Measurements from ENCODE around the gene CCT5. TPM values are rescaled to one million over a fixed set of nuclear protein-coding genes. Genes with fewer than 3 reads are reported as not detected.
A peak's percentile ranks its signal among the peaks of the same experiment; 100 is the strongest.

The CCT5 gene
- polyA plus RNA-seq, 2 donors = 81.7 to 186 TPM

- Histone ChIP-seq H3K4me3 (ENCODE audit: low read depth in 1 of 2, low read length in 2 of 2) (no peak overlapping the region), H3K9me3 (ENCODE audit: control insufficient read depth in 2 of 2, insufficient read depth in 1 of 2, low read depth in 1 of 2, low read length in 1 of 2) (no peaks in the 10 kb centered on the region), H3K4me1 (ENCODE audit: control insufficient read depth in 2 of 2, insufficient read depth in 2 of 2, low read length in 1 of 2) (peaks cover 2 to 3% of the 10 kb centered on the region in 2 donors), H3K27me3 (ENCODE audit: control insufficient read depth in 1 of 2, insufficient read depth in 2 of 2, low read length in 2 of 2) (no peaks in the 10 kb centered on the region), H3K27ac (ENCODE audit: low read depth in 2 of 2, low read length in 1 of 2) (no peak overlapping the region), H3K36me3 (ENCODE audit: control insufficient read depth in 2 of 2, insufficient read depth in 2 of 2, low read length in 1 of 2) (peaks cover 26 to 43% of the 10 kb centered on the region in 2 donors)
- 70 to 78% methylated on average over 8 of the region's 8 CpGs for WGBS, 2 donors
Measured at GRCh38 chr5:10257870-10258269, 7.8 kb downstream of the CCT5 start.

GRCh38 chr5:10259899-10260298 is 9.8 kb downstream of the CCT5 start:
- H3K9me3 ChIP-seq (ENCODE audit: control insufficient read depth in 2 of 2, insufficient read depth in 1 of 2, low read depth in 1 of 2, low read length in 1 of 2) = no peaks in the 10 kb centered on the region
- no peak overlapping the region for H3K27ac ChIP-seq (ENCODE audit: low read depth in 2 of 2, low read length in 1 of 2)
- no peak overlapping the region for H3K4me3 ChIP-seq (ENCODE audit: low read depth in 1 of 2, low read length in 2 of 2)
- peaks cover 26 to 47% of the 10 kb centered on the region in 2 donors for H3K36me3 ChIP-seq (ENCODE audit: control insufficient read depth in 2 of 2, insufficient read depth in 2 of 2, low read length in 1 of 2)
- H3K4me1 ChIP-seq (ENCODE audit: control insufficient read depth in 2 of 2, insufficient read depth in 2 of 2, low read length in 1 of 2) = no peaks in the 10 kb centered on the region
- no peaks in the 10 kb centered on the region for H3K27me3 ChIP-seq (ENCODE audit: control insufficient read depth in 1 of 2, insufficient read depth in 2 of 2, low read length in 2 of 2)
- WGBS, 2 donors = 91 to 94% methylated on average over 5 of the region's 5 CpGs

GRCh38 chr5:10261065-10261464 is 11.0 kb downstream of the CCT5 start:
- Histone ChIP-seq H3K27me3 (ENCODE audit: control insufficient read depth in 1 of 2, insufficient read depth in 2 of 2, low read length in 2 of 2) (no peaks in the 10 kb centered on the region), H3K4me3 (ENCODE audit: low read depth in 1 of 2, low read length in 2 of 2) (no peak overlapping the region), H3K27ac (ENCODE audit: low read depth in 2 of 2, low read length in 1 of 2) (no peak overlapping the region), H3K36me3 (ENCODE audit: control insufficient read depth in 2 of 2, insufficient read depth in 2 of 2, low read length in 1 of 2) (peaks cover 23 to 50% of the 10 kb centered on the region in 2 donors), H3K4me1 (ENCODE audit: control insufficient read depth in 2 of 2, insufficient read depth in 2 of 2, low read length in 1 of 2) (no peaks in the 10 kb centered on the region), H3K9me3 (ENCODE audit: control insufficient read depth in 2 of 2, insufficient read depth in 1 of 2, low read depth in 1 of 2, low read length in 1 of 2) (no peaks in the 10 kb centered on the region)
- WGBS, 2 donors = 82 to 85% methylated on average over 9 of the region's 9 CpGs

GRCh38 chr5:10262121-10262774 is 12.2 kb downstream of the CCT5 start:
- 71 to 73% methylated on average over 18 of the region's 18 CpGs for WGBS, 2 donors
- Histone ChIP-seq H3K36me3 (ENCODE audit: control insufficient read depth in 2 of 2, insufficient read depth in 2 of 2, low read length in 1 of 2) (peaks cover 28 to 44% of the 10 kb centered on the region in 2 donors), H3K9me3 (ENCODE audit: control insufficient read depth in 2 of 2, insufficient read depth in 1 of 2, low read depth in 1 of 2, low read length in 1 of 2) (no peaks in the 10 kb centered on the region)

GRCh38 chr5:10262995-10263394 is 12.9 kb downstream of the CCT5 start:
- H3K27me3 ChIP-seq (ENCODE audit: control insufficient read depth in 1 of 2, insufficient read depth in 2 of 2, low read length in 2 of 2) = no peaks in the 10 kb centered on the region
- H3K36me3 ChIP-seq (ENCODE audit: control insufficient read depth in 2 of 2, insufficient read depth in 2 of 2, low read length in 1 of 2) = peaks cover 28 to 42% of the 10 kb centered on the region in 2 donors
- H3K27ac ChIP-seq (ENCODE audit: low read depth in 2 of 2, low read length in 1 of 2) = no peak overlapping the region
- WGBS, 2 donors = 93 to 94% methylated on average over 11 of the region's 11 CpGs
- no peak overlapping the region for H3K4me3 ChIP-seq (ENCODE audit: low read depth in 1 of 2, low read length in 2 of 2)
- H3K9me3 ChIP-seq (ENCODE audit: control insufficient read depth in 2 of 2, insufficient read depth in 1 of 2, low read depth in 1 of 2, low read length in 1 of 2) = no peaks in the 10 kb centered on the region
- no peaks in the 10 kb centered on the region for H3K4me1 ChIP-seq (ENCODE audit: control insufficient read depth in 2 of 2, insufficient read depth in 2 of 2, low read length in 1 of 2)

More at GRCh38 chr5:10262121-10262774, 12.2 kb downstream of the CCT5 start:
- Histone ChIP-seq H3K4me1 (ENCODE audit: control insufficient read depth in 2 of 2, insufficient read depth in 2 of 2, low read length in 1 of 2) (no peaks in the 10 kb centered on the region), H3K27ac (ENCODE audit: low read depth in 2 of 2, low read length in 1 of 2) (no peak overlapping the region), H3K4me3 (ENCODE audit: low read depth in 1 of 2, low read length in 2 of 2) (no peak overlapping the region), H3K27me3 (ENCODE audit: control insufficient read depth in 1 of 2, insufficient read depth in 2 of 2, low read length in 2 of 2) (no peaks in the 10 kb centered on the region)

- Histone ChIP-seq H3K27ac (ENCODE audit: low read depth in 2 of 2, low read length in 1 of 2) (no peak overlapping the region), H3K4me3 (ENCODE audit: low read depth in 1 of 2, low read length in 2 of 2) (no peak overlapping the region), H3K27me3 (ENCODE audit: control insufficient read depth in 1 of 2, insufficient read depth in 2 of 2, low read length in 2 of 2) (no peaks in the 10 kb centered on the region), H3K9me3 (ENCODE audit: control insufficient read depth in 2 of 2, insufficient read depth in 1 of 2, low read depth in 1 of 2, low read length in 1 of 2) (no peaks in the 10 kb centered on the region), H3K4me1 (ENCODE audit: control insufficient read depth in 2 of 2, insufficient read depth in 2 of 2, low read length in 1 of 2) (peaks cover 0 to 2% of the 10 kb centered on the region in 2 donors), H3K36me3 (ENCODE audit: control insufficient read depth in 2 of 2, insufficient read depth in 2 of 2, low read length in 1 of 2) (peaks cover 20 to 34% of the 10 kb centered on the region in 2 donors)
- WGBS, 2 donors = 79 to 80% methylated on average over 3 of the region's 3 CpGs
Measured at GRCh38 chr5:10264604-10265003, 14.5 kb downstream of the CCT5 start.

- H3K27ac ChIP-seq (ENCODE audit: low read depth in 2 of 2, low read length in 1 of 2) = no peak overlapping the region
- H3K36me3 ChIP-seq (ENCODE audit: control insufficient read depth in 2 of 2, insufficient read depth in 2 of 2, low read length in 1 of 2) = peaks cover 12 to 27% of the 10 kb centered on the region in 2 donors
- no peaks in the 10 kb centered on the region for H3K9me3 ChIP-seq (ENCODE audit: control insufficient read depth in 2 of 2, insufficient read depth in 1 of 2, low read depth in 1 of 2, low read length in 1 of 2)
Measured at GRCh38 chr5:10265245-10266109, 15.4 kb downstream of the CCT5 start.

GRCh38 chr5:10266137-10266536 is 16.1 kb downstream of the CCT5 start:
- no peak overlapping the region for H3K4me3 ChIP-seq (ENCODE audit: low read depth in 1 of 2, low read length in 2 of 2)
- H3K9me3 ChIP-seq (ENCODE audit: control insufficient read depth in 2 of 2, insufficient read depth in 1 of 2, low read depth in 1 of 2, low read length in 1 of 2) = no peaks in the 10 kb centered on the region
- no peaks in the 10 kb centered on the region for H3K27me3 ChIP-seq (ENCODE audit: control insufficient read depth in 1 of 2, insufficient read depth in 2 of 2, low read length in 2 of 2)
- peaks cover 0 to 2% of the 10 kb centered on the region in 2 donors for H3K4me1 ChIP-seq (ENCODE audit: control insufficient read depth in 2 of 2, insufficient read depth in 2 of 2, low read length in 1 of 2)
- no peak overlapping the region for H3K27ac ChIP-seq (ENCODE audit: low read depth in 2 of 2, low read length in 1 of 2)
- whole genome bisulfite sequencing, 2 donors = 64 to 77% methylated on average over 4 of the region's 4 CpGs
- peaks cover 10 to 21% of the 10 kb centered on the region in 2 donors for H3K36me3 ChIP-seq (ENCODE audit: control insufficient read depth in 2 of 2, insufficient read depth in 2 of 2, low read length in 1 of 2)

More at GRCh38 chr5:10265245-10266109, 15.4 kb downstream of the CCT5 start:
- 63 to 66% methylated on average over 6 of the region's 6 CpGs for WGBS, 2 donors
- Histone ChIP-seq H3K4me1 (ENCODE audit: control insufficient read depth in 2 of 2, insufficient read depth in 2 of 2, low read length in 1 of 2) (peaks cover 0 to 2% of the 10 kb centered on the region in 2 donors), H3K4me3 (ENCODE audit: low read depth in 1 of 2, low read length in 2 of 2) (no peak overlapping the region), H3K27me3 (ENCODE audit: control insufficient read depth in 1 of 2, insufficient read depth in 2 of 2, low read length in 2 of 2) (no peaks in the 10 kb centered on the region)

GRCh38 chr5:10266839-10267238 is 16.8 kb downstream of the CCT5 start:
- no peaks in the 10 kb centered on the region for H3K27me3 ChIP-seq (ENCODE audit: control insufficient read depth in 1 of 2, insufficient read depth in 2 of 2, low read length in 2 of 2)
- H3K36me3 ChIP-seq (ENCODE audit: control insufficient read depth in 2 of 2, insufficient read depth in 2 of 2, low read length in 1 of 2) = peaks cover 7 to 18% of the 10 kb centered on the region in 2 donors
- H3K9me3 ChIP-seq (ENCODE audit: control insufficient read depth in 2 of 2, insufficient read depth in 1 of 2, low read depth in 1 of 2, low read length in 1 of 2) = no peaks in the 10 kb centered on the region
- peak overlapping the region in 1 of 2 donors; percentile 24 for H3K27ac ChIP-seq (ENCODE audit: low read depth in 2 of 2, low read length in 1 of 2)
- H3K4me3 ChIP-seq (ENCODE audit: low read depth in 1 of 2, low read length in 2 of 2) = no peak overlapping the region
- peaks cover 0 to 2% of the 10 kb centered on the region in 2 donors for H3K4me1 ChIP-seq (ENCODE audit: control insufficient read depth in 2 of 2, insufficient read depth in 2 of 2, low read length in 1 of 2)
- WGBS, 2 donors = 75 to 80% methylated on average over 4 of the region's 4 CpGs
